ENCODE data around the gene ZBTB45. TPM values are rescaled to one million over a fixed set of nuclear protein-coding genes. Genes with fewer than 3 reads are reported as not detected.

The ZBTB45 gene
- total and polyA plus RNA-seq, 12 donors, result 7.1 to 13.3 (median 9.3) TPM

GRCh38 chr19:58560007-58560887 lies 40.6 kb upstream of the ZBTB45 start:
- H3K27me3 ChIP-seq, result peaks cover 0 to 24% (median 0%) of the 10 kb centered on the region in 7 donors
- DNase-seq, result no peak
- H3K4me3 ChIP-seq, result peak overlapping the region in 9 of 10 donors; percentile 59 to 98 (median 77)
- intact Hi-C loops (cut with DNase I), result no loop called here
- H3K4me1 ChIP-seq, result peaks cover 26 to 67% (median 57%) of the 10 kb centered on the region in 9 donors
- peaks cover 0 to 16% (median 11%) of the 10 kb centered on the region in 9 donors for H3K36me3 ChIP-seq
- no peak for TF ChIP-seq CTCF (IDR thresholded peaks at IDR 0.05)
- no peak for ATAC-seq
- 78 to 81% methylated on average over 8 of the region's 8 CpGs for WGBS, 2 donors
- H3K27ac ChIP-seq, result peak overlapping the region in 9 of 10 donors; percentile 98 to 100 (median 100)
- no peaks in the 10 kb centered on the region for H3K9me3 ChIP-seq

- Histone ChIP-seq H3K27me3 (peaks cover 0 to 24% (median 0%) of the 10 kb centered on the region in 7 donors), H3K9me3 (no peaks in the 10 kb centered on the region), H3K27ac (peak overlapping the region; percentile 98 to 100 (median 100)), H3K4me1 (peaks cover 26 to 70% (median 60%) of the 10 kb centered on the region in 9 donors), H3K4me3 (peak overlapping the region; percentile 57 to 98 (median 76)), H3K36me3 (peaks cover 0 to 16% (median 11%) of the 10 kb centered on the region in 9 donors)
- peak; percentile 90 to 94 for DNase-seq
- intact Hi-C loops (cut with DNase I), result loop anchor here in 2 of 10 donors (1.0 kb wide), 2 partner anchors 13 to 14 kb away; partner anchors contain the start of gene MZF1 (in 1 of the 2)
- WGBS, 2 donors, result 1 to 2% methylated on average over 32 to 33 of the region's 33 CpGs
- TF ChIP-seq CTCF (IDR thresholded peaks at IDR 0.05), result no peak
- ATAC-seq, result peak; percentile 62 to 82 (median 72)
These were observed 39.8 kb upstream of the ZBTB45 start for GRCh38 chr19:58559275-58560006.

- Histone ChIP-seq H3K4me3 (peak overlapping the region; percentile 57 to 98 (median 76)), H3K27me3 (peaks cover 0 to 24% (median 0%) of the 10 kb centered on the region in 7 donors), H3K36me3 (peaks cover 0 to 18% (median 11%) of the 10 kb centered on the region in 9 donors), H3K27ac (peak overlapping the region; percentile 98 to 100 (median 100)), H3K9me3 (no peaks in the 10 kb centered on the region), H3K4me1 (peaks cover 33 to 76% (median 65%) of the 10 kb centered on the region in 9 donors)
- peak; percentile 99 to 100 for DNase-seq
- intact Hi-C loops (cut with DNase I), result loop anchor here in 2 of 10 donors (1.0 kb wide), 2 partner anchors 14 to 15 kb away; partner anchors contain the start of gene MZF1 (in 1 of the 2)
- ATAC-seq, result peak; percentile 76 to 93 (median 84)
- peak in 1 of 9 donors; percentile 9 for TF ChIP-seq CTCF (IDR thresholded peaks at IDR 0.05)
- WGBS, 2 donors, result 1% methylated on average over 71 to 76 of the region's 76 CpGs
These were observed 39.1 kb upstream of the ZBTB45 start for GRCh38 chr19:58558623-58559274.

Data from heart right ventricle (tissue), 16 donors.